ENCODE data around the gene EPS8. TPM values are rescaled to one million over a fixed set of nuclear protein-coding genes. Genes with fewer than 3 reads are reported as not detected.

Gene EPS8
- total and polyA plus RNA-seq, 2 experiments from 2014 or later: 3.1 to 6.0 TPM

- peaks cover 45% of the 10 kb centered on the region for H3K27me3 ChIP-seq
- no peak overlapping the region for H3K27ac ChIP-seq
- H3K36me3 ChIP-seq: no peaks in the 10 kb centered on the region
- TF ChIP-seq CTCF (IDR thresholded peaks at IDR 0.05; ENCODE audit: low read depth, low read length): no peak
- no peaks in the 10 kb centered on the region for H3K9me3 ChIP-seq (ENCODE audit: low read depth)
- no peaks in the 10 kb centered on the region for H3K4me1 ChIP-seq (ENCODE audit: low read depth)
- no peak for DNase-seq (ENCODE audit: low read depth in 1 of 2, low spot score in 1 of 2)
- no peak overlapping the region for H3K4me3 ChIP-seq
Observed at GRCh38 chr12:15786772-15787171, 2.4 kb downstream of the EPS8 start.

DNA sequence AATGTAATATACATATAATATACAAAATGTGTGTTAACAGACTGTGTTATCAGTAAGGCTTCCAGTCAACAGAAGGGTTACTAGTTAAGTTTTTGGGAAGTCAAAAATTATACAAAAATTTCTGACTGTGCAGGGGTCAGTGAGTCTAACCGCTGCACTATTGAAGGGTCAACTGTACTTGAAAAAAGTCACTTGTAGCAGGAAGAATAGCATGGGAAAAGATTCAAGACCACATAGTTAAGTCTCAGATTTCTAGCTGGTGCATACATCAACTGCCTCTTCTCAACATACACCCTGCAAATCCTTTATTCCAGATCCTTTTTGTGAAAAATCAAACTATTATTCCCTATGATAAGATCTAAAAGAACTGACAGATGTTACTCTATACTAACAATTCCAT, 5.9 kb downstream of the EPS8 start:
- H3K36me3 ChIP-seq: no peaks in the 10 kb centered on the region
- H3K9me3 ChIP-seq (ENCODE audit: low read depth): no peaks in the 10 kb centered on the region
- no peak overlapping the region for H3K27ac ChIP-seq
- TF ChIP-seq CTCF (IDR thresholded peaks at IDR 0.05; ENCODE audit: low read depth, low read length): no peak
- H3K4me1 ChIP-seq (ENCODE audit: low read depth): no peaks in the 10 kb centered on the region
- H3K27me3 ChIP-seq: peaks cover 25% of the 10 kb centered on the region
- DNase-seq (ENCODE audit: low read depth in 1 of 2, low spot score in 1 of 2): no peak
- no peak overlapping the region for H3K4me3 ChIP-seq

GRCh38 chr12:15782667-15783066, 6.5 kb downstream of the EPS8 start:
- DNase-seq (ENCODE audit: low read depth in 1 of 2, low spot score in 1 of 2): peak in 1 of 2 donors; percentile 30
- Histone ChIP-seq H3K27me3 (peaks cover 19% of the 10 kb centered on the region), H3K9me3 (ENCODE audit: low read depth) (no peaks in the 10 kb centered on the region), H3K4me1 (ENCODE audit: low read depth) (no peaks in the 10 kb centered on the region), H3K4me3 (no peak overlapping the region), H3K36me3 (no peaks in the 10 kb centered on the region), H3K27ac (no peak overlapping the region)
- TF ChIP-seq CTCF (IDR thresholded peaks at IDR 0.05; ENCODE audit: low read depth, low read length): no peak

- Histone ChIP-seq H3K27me3 (no peaks in the 10 kb centered on the region), H3K27ac (no peak overlapping the region), H3K4me1 (ENCODE audit: low read depth) (no peaks in the 10 kb centered on the region), H3K9me3 (ENCODE audit: low read depth) (no peaks in the 10 kb centered on the region), H3K4me3 (no peak overlapping the region), H3K36me3 (no peaks in the 10 kb centered on the region)
- DNase-seq (ENCODE audit: low read depth in 1 of 2, low spot score in 1 of 2): no peak
- no peak for TF ChIP-seq CTCF (IDR thresholded peaks at IDR 0.05; ENCODE audit: low read depth, low read length)
Observed at GRCh38 chr12:15779925-15780324, 9.3 kb downstream of the EPS8 start.

DNA sequence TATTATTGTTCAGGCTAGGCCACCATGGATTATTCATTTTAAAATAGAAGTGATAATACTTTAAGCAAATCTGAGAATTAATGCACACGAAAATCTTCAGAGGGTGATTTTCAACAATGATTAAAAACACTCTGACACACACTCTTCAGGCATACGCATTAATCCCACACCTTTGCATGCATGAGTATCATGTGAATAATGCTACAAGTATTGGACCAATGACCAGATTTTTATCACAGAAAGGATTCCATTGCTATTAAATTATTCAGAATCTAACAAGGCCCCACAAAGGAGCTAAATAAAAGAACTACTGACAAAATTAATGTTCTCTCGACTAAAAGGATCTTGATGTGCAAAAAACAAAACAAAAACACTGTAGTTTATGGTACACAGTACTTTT, 11.1 kb downstream of the EPS8 start:
- H3K9me3 ChIP-seq (ENCODE audit: low read depth): no peaks in the 10 kb centered on the region
- DNase-seq (ENCODE audit: low read depth in 1 of 2, low spot score in 1 of 2): no peak
- H3K4me3 ChIP-seq: no peak overlapping the region
- no peak overlapping the region for H3K27ac ChIP-seq
- no peaks in the 10 kb centered on the region for H3K27me3 ChIP-seq
- H3K36me3 ChIP-seq: no peaks in the 10 kb centered on the region
- no peaks in the 10 kb centered on the region for H3K4me1 ChIP-seq (ENCODE audit: low read depth)
- TF ChIP-seq CTCF (IDR thresholded peaks at IDR 0.05; ENCODE audit: low read depth, low read length): no peak
